Heart left ventricle (tissue), 16 donors: Measurements from ENCODE around the gene PRPF8. TPM values are rescaled to one million over a fixed set of nuclear protein-coding genes. Genes with fewer than 3 reads are reported as not detected.
"Not testable (repeated sequence)": the region's sequence is repeated elsewhere in the genome, so short reads cannot be mapped to it uniquely, and the experiment has no call there.

Source experiments
- ATAC-seq, 4 donors: fragments of 200-7000 bp; cut with Tn5 transposase; one replicate each; pipeline ENCODE4 v1.9.1; 2020 to 2022; ENCODE audit warnings: moderate library complexity in 4 of 4, mild to moderate bottlenecking in 3 of 4, moderate number of reproducible peaks in 1 of 4
- DNase-seq, 5 donors: peaks; one replicate each; pipeline ENCODE4 v3.0.0-alpha.2; 2020
- H3K27ac ChIP-seq, 12 donors: fragments of 200-600 bp; sonication (generic) in 4 of 12; one replicate each; pipeline versions ENCODE4 v1.5.0 to v1.8.0; 2016 to 2022; ENCODE audit warnings: mild to moderate bottlenecking in 2 of 12
- H3K27me3 ChIP-seq, 9 donors: fragments of 200-600 bp; sonication (generic) in 2 of 9; one replicate each; pipeline versions ENCODE4 v1.5.1 to v1.8.0; 2016 to 2022; ENCODE audit warnings: mild to moderate bottlenecking in 3 of 9
- H3K36me3 ChIP-seq, 9 donors: fragments of 200-600 bp; sonication (generic) in 2 of 9; one replicate each; pipeline versions ENCODE4 v1.5.0 to v1.8.0; 2018 to 2022; ENCODE audit warnings: mild to moderate bottlenecking in 2 of 9
- H3K4me1 ChIP-seq, 12 donors: fragments of 200-600 bp; sonication (generic) in 4 of 12; one replicate each; pipeline versions ENCODE4 v1.5.0 to v1.8.0; 2016 to 2022; ENCODE audit warnings: mild to moderate bottlenecking in 3 of 12
- H3K4me3 ChIP-seq, 12 donors: fragments of 200-600 bp; sonication (generic) in 4 of 12; one replicate each; pipeline versions ENCODE4 v1.5.0 to v1.8.0; 2017 to 2022; ENCODE audit warnings: mild to moderate bottlenecking in 9 of 12, moderate library complexity in 4 of 12
- H3K9me3 ChIP-seq, 12 donors: fragments of 200-600 bp; sonication (generic) in 4 of 12; one replicate each; pipeline versions ENCODE4 v1.5.0 to v1.8.0; 2016 to 2022; ENCODE audit warnings: mild to moderate bottlenecking in 1 of 12
- CTCF ChIP-seq, 12 donors: fragments of 200-600 bp; sonication (generic) in 4 of 12; IDR thresholded peaks; one replicate each; pipeline versions ENCODE4 v1.5.0 to v1.8.0; 2018 to 2022; ENCODE audit warnings: antibody characterized with exemption in 12 of 12, mild to moderate bottlenecking in 5 of 12
- POLR2A ChIP-seq, 2 donors: fragments of 450-650 bp; IDR thresholded peaks; one replicate each; pipeline ENCODE4 v1.6.1; 2017; ENCODE audit warnings: antibody characterized with exemption in 2 of 2, mild to moderate bottlenecking in 2 of 2, moderate library complexity in 2 of 2
- WGBS, 4 donors: extraction: QIAGEN DNeasy Blood & Tissue Kit in 2 of 4; methylation state at CpG; one replicate each; pipeline versions ENCODE4 v1.1.5 to v1.1.7; 2013 to 2018; 5-methylcytosine and 5-hydroxymethylcytosine counted together
- intact Hi-C, 10 donors: fragments of 100-400 bp; cut with DNase I; formaldehyde crosslinking; loops; one replicate each; pipeline versions ENCODE4 v1.11.1 to v1.14.2; 2022
- polyA plus RNA-seq, 2 donors: library from polyadenylated mRNA; stranded (reverse); fragments of 200-250 nt; gene quantifications; one replicate each; pipeline ENCODE4 v1.2.3, GENCODE V29; 2013
- total RNA-seq, 9 donors: library from RNA; depleted of rRNA in 2 of 9; stranded (reverse); fragments of >200 nt in 2 of 9; fragmentation: NEBNext Ultra II Directional in 3 of 9; extraction: Animal tissue kit (Norgen Biotek cat#: 25700) in 3 of 9; gene quantifications; one replicate each; pipeline versions ENCODE4 v1.1.0 to v1.2.4, GENCODE V29; 2016 to 2023
- donor health status: ischemic (EF 13 %, LVEDD 7.1; RV severe dilation, severe dysfunction).
- donor health status: healthy with polysubstance abuse.
- donor health status: DM: no; HTN: yes; CAD: no.
- donor health status: DM: no; HTN: no; CAD: no.
- donor health status: ischemic (EF 25% LVEDD 6.9; RV normal size, moderate dysfunction).
- donor health status: ischemic (EF 25% LVEDD 5.7; RV mildly dilated, moderate dysfunction).
- donor health status: healthy.
- donor health status: DM: yes; HTN: yes; CAD: no.
- donor health status: ischemic (EF 35%, LVEDD 5.7; RV mildly dilated, moderate dysfunction).
- donor health status: nonischemic (EF 11% LVEDD 7.7; RV severe dilation, severe dysfunction).
- donor health status: DM: yes; HTN: yes; CAD: no.
- donor health status: PGD.
- donor health status: ischemic (EF 29% LVEDD 5.4; RV normal size, mild dysfunction).
- donor health status: nonischemic (EF 23%, LVEDD 6.1; RV moderate dilation, normal function).

Gene PRPF8
- total and polyA plus RNA-seq, 11 donors: 70.1 to 195 (median 145) TPM

DNA sequence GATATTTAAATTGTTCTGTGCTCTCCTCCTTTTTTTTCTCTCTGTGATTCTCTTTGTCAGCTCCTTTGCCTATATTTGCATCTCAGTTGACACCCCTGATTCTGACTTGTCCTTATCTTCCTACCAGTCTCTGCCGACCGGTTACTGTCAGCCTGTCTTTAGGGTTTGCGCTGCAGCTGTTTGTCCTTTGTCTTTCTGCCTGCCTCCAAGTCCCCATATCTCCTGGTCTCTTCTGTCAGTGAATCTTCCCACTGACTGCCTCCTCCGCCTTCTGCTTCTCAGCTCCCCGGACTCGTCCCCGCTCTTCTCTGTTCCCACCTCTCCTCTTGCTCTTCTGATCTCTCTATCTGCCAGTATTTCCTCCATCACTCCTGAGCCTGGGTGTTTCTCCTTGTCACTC, 20.3 kb upstream of the PRPF8 start:
- Histone ChIP-seq H3K4me3 (no peak overlapping the region), H3K27me3 (no peaks in the 10 kb centered on the region), H3K4me1 (peaks cover 0 to 12% (median 7%) of the 10 kb centered on the region in 12 donors), H3K27ac (no peak overlapping the region), H3K36me3 (peaks cover 0 to 2% (median 0%) of the 10 kb centered on the region in 9 donors), H3K9me3 (no peaks in the 10 kb centered on the region)
- intact Hi-C loops: loop anchor here in 1 of 10 donors (5.0 kb wide), 1 partner anchor 33 kb away; no protein-coding TSS in a partner anchor
- ATAC-seq (no peak), DNase-seq (no peak)
- WGBS, 4 donors: 78 to 84% (median 79%) methylated on average over 7 of the region's 7 CpGs
- no peak for TF ChIP-seq CTCF (IDR thresholded peaks at IDR 0.05)
- no peak for TF ChIP-seq POLR2A (IDR thresholded peaks at IDR 0.05)

GRCh38 chr17:1703063-1703462, 18.4 kb upstream of the PRPF8 start:
- WGBS, 4 donors: 55 to 62% (median 57%) methylated on average over 4 of the region's 4 CpGs
- no peaks in the 10 kb centered on the region for H3K27me3 ChIP-seq
- no peak for TF ChIP-seq POLR2A (IDR thresholded peaks at IDR 0.05)
- no peak for TF ChIP-seq CTCF (IDR thresholded peaks at IDR 0.05)
- no peaks in the 10 kb centered on the region for H3K4me1 ChIP-seq
- ATAC-seq (peak in 2 of 4 donors; percentile 18 to 34), DNase-seq (no peak)
- no peaks in the 10 kb centered on the region for H3K9me3 ChIP-seq
- H3K36me3 ChIP-seq: peaks cover 0 to 2% (median 0%) of the 10 kb centered on the region in 9 donors
- no peak overlapping the region for H3K27ac ChIP-seq
- intact Hi-C loops: no loop called here
- H3K4me3 ChIP-seq: no peak overlapping the region

GRCh38 chr17:1699891-1700290, 15.2 kb upstream of the PRPF8 start:
- H3K4me1 ChIP-seq, ATAC-seq, H3K27me3 ChIP-seq, H3K27ac ChIP-seq, intact Hi-C loops, H3K4me3 ChIP-seq, H3K36me3 ChIP-seq, H3K9me3 ChIP-seq, DNase-seq: not testable (repeated sequence)
- WGBS, 4 donors: 89 to 94% (median 90%) methylated on average over 3 to 5 of the region's 5 CpGs

- TF ChIP-seq CTCF (IDR thresholded peaks at IDR 0.05) (no peak), POLR2A (IDR thresholded peaks at IDR 0.05) (no peak)
- no peaks in the 10 kb centered on the region for H3K4me1 ChIP-seq
- intact Hi-C loops: no loop called here
- H3K27ac ChIP-seq: no peak overlapping the region
- no peak overlapping the region for H3K4me3 ChIP-seq
- no peak for DNase-seq
- no peaks in the 10 kb centered on the region for H3K36me3 ChIP-seq
- H3K9me3 ChIP-seq: no peaks in the 10 kb centered on the region
- ATAC-seq: no peak
- 59 to 67% (median 64%) methylated on average over 5 of the region's 5 CpGs for WGBS, 4 donors
- no peaks in the 10 kb centered on the region for H3K27me3 ChIP-seq
Observed at GRCh38 chr17:1697681-1698080, 13.0 kb upstream of the PRPF8 start.

DNA sequence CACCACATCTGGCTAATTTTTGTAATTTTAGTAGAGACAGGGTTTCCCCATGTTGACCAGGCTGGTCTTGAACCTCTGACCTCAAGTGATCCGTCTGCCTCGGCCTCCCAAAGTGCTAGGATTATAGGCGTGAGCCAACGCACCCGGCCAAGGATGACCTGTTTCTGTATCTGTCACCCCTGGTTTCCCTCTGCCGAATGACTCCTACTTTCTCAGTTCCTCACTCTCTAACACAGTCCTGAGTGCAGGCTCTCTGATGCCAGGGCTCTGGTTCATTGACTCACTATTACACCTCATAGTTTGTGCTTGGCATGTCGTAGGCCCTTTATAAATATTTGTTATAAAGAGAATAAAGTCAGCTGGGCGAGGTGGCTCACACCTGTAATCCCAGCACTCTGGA, 10.7 kb upstream of the PRPF8 start:
- 86 to 93% (median 88%) methylated on average over 8 of the region's 8 CpGs for WGBS, 4 donors
- no peak for ATAC-seq
- no peak overlapping the region for H3K27ac ChIP-seq

More for the DNA sequence above, 10.7 kb upstream of the PRPF8 start:
- intact Hi-C loops: no loop called here
- H3K4me1 ChIP-seq: no peaks in the 10 kb centered on the region
- H3K4me3 ChIP-seq: no peak overlapping the region
- TF ChIP-seq CTCF (IDR thresholded peaks at IDR 0.05) (no peak), POLR2A (IDR thresholded peaks at IDR 0.05) (no peak)
- no peak for DNase-seq
- H3K36me3 ChIP-seq: no peaks in the 10 kb centered on the region
- peaks cover 0 to 5% (median 0%) of the 10 kb centered on the region in 12 donors for H3K9me3 ChIP-seq
- no peaks in the 10 kb centered on the region for H3K27me3 ChIP-seq
